Activated naive CD8-positive, alpha-beta T cell (primary cell): ENCODE data around the gene ZDHHC8.

ENCODE experiments used
- H3K27ac Mint-ChIP-seq: one replicate; pipeline ENCODE4 v1.8.0; 2021; ENCODE audit warnings: mixed read lengths
- H3K27me3 Mint-ChIP-seq: one replicate; pipeline ENCODE4 v1.8.0; 2021; ENCODE audit warnings: mixed read lengths
- H3K36me3 Mint-ChIP-seq: one replicate; pipeline ENCODE4 v1.8.0; 2021; ENCODE audit warnings: mixed read lengths
- H3K4me1 Mint-ChIP-seq: one replicate; pipeline ENCODE4 v1.8.0; 2021; ENCODE audit warnings: low read depth, mixed read lengths
- H3K4me3 Mint-ChIP-seq: one replicate; pipeline ENCODE4 v1.8.0; 2021; ENCODE audit warnings: mild to moderate bottlenecking, mixed read lengths
- H3K9me3 Mint-ChIP-seq: one replicate; pipeline ENCODE4 v1.8.0; 2021; ENCODE audit warnings: low read depth, mixed read lengths

ZDHHC8 gene

GRCh38 chr22:20107951-20108756 is 23.4 kb upstream of the ZDHHC8 start:
- Mint-ChIP-seq H3K36me3 (no peaks in the 10 kb centered on the region), H3K27me3 (no peaks in the 10 kb centered on the region), H3K9me3 (no peaks in the 10 kb centered on the region), H3K4me3 (no peak overlapping the region), H3K27ac (peak overlapping the region; percentile 28), H3K4me1 (peaks cover 14% of the 10 kb centered on the region)

DNA sequence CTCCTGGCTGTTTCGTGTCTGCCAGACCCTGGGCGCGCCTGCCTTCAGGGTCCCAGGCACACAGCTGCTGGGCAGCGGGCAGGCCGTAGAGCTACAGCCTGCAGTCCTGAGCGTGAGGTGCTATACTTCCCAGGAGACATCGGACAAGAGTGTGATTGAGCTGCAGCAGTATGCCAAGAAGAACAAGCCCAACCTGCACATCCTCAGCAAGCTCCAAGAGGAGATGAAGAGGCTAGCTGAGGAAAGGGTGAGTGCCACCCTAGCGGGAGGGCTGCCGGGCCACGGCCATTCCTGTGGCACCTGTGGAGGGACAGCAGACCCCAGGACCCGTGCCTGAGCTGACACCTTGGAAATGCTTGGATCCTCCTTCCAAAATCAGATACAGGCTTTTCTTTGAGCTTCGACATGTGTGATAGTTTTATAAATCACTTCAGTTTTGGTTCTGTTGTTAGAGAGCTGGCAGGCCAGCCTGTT is 22.8 kb upstream of the ZDHHC8 start:
- peaks cover 14% of the 10 kb centered on the region for H3K4me1 Mint-ChIP-seq
- no peaks in the 10 kb centered on the region for H3K36me3 Mint-ChIP-seq
- H3K27ac Mint-ChIP-seq, result no peak overlapping the region
- H3K4me3 Mint-ChIP-seq, result no peak overlapping the region
- no peaks in the 10 kb centered on the region for H3K27me3 Mint-ChIP-seq
- no peaks in the 10 kb centered on the region for H3K9me3 Mint-ChIP-seq

DNA sequence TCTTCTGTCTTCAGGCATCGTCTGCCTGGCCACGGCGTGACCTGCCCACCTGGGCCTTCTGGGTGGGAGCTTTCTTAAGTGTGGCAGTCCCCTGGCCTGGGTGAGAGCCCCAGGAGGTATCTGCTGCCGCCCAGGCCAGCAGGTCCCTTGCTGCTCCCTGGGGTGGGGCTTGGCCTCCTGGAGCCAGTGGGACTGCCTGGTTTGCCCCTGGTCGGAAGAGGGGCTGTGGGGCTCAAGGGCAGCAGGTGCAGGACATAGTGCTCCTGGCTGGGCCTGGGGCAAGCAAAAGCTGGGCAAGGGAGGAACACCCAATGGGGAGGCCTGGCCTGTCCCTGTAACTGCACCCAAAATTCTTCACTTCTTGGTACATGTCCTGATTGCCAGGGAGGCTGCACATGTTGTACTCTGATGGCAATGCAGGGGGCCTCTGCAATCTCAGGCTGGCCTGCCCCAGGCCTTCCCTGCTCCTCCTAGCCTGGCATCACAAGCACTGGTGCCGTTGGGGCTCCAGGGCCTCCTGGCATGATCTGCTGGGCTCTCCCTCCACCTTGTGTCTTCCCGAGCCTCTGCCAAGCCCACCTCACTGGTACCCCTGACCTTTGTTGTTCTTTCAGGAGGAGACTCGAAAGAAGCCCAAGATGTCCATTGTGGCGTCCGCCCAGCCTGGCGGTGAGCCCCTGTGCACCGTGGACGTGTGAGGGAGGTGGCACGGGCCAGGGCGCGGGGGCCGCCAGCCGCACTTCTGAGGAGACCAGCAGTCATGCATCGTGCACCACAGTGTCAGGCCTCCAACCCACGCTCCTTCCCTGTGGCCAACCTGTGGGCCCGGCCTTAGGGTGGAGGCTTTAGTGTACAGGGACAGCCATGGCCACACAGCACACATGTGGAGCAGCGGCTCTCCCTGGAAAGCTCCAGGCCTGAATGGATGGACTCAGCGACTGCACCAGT is 21.9 kb upstream of the ZDHHC8 start:
- Mint-ChIP-seq H3K9me3 (no peaks in the 10 kb centered on the region), H3K4me3 (no peak overlapping the region), H3K36me3 (no peaks in the 10 kb centered on the region), H3K4me1 (peaks cover 16% of the 10 kb centered on the region), H3K27me3 (no peaks in the 10 kb centered on the region), H3K27ac (peak overlapping the region; percentile 83)

DNA sequence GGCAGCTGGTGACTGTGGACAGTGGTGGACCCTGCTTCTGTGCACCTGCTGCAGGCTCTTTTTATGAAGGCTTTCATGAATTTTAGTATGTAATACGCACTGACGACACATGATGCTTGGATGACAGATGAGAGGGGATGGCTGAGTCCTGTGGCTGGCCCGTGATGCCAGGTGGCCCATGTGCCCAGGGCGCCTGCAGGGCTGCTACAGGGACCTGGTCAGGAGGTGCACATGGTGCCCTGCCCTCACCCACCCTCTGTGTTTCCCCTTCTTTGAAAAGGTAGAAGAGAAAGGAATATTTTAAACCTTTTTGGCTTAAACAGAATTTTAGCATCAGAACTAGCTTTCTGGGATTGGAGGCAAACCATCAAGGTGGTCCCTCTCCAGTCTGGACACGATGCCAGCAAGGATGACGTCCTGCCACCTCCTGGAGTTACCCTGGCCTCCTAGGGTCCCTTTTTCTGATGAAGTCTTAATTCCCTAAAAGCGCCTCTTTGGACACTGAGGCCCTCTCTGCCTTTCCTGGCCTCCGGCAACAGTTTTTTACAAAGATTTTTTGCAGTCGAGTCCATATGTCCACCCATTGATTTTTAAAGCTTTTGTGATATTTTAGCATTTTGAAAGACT is 21.1 kb upstream of the ZDHHC8 start:
- Mint-ChIP-seq H3K27ac (peak overlapping the region; percentile 83), H3K9me3 (no peaks in the 10 kb centered on the region), H3K36me3 (peaks cover 3% of the 10 kb centered on the region), H3K27me3 (no peaks in the 10 kb centered on the region), H3K4me1 (peaks cover 20% of the 10 kb centered on the region), H3K4me3 (no peak overlapping the region)

GRCh38 chr22:20111045-20111688 is 20.4 kb upstream of the ZDHHC8 start:
- H3K27me3 Mint-ChIP-seq, result no peaks in the 10 kb centered on the region
- H3K9me3 Mint-ChIP-seq, result no peaks in the 10 kb centered on the region
- H3K27ac Mint-ChIP-seq, result peak overlapping the region; percentile 83
- peaks cover 3% of the 10 kb centered on the region for H3K36me3 Mint-ChIP-seq
- peak overlapping the region; percentile 33 for H3K4me3 Mint-ChIP-seq
- H3K4me1 Mint-ChIP-seq, result peaks cover 21% of the 10 kb centered on the region

GRCh38 chr22:20111689-20112622 is 19.6 kb upstream of the ZDHHC8 start:
- peaks cover 3% of the 10 kb centered on the region for H3K36me3 Mint-ChIP-seq
- H3K4me3 Mint-ChIP-seq, result peak overlapping the region; percentile 62
- peak overlapping the region; percentile 92 for H3K27ac Mint-ChIP-seq
- no peaks in the 10 kb centered on the region for H3K9me3 Mint-ChIP-seq
- H3K4me1 Mint-ChIP-seq, result peaks cover 24% of the 10 kb centered on the region
- no peaks in the 10 kb centered on the region for H3K27me3 Mint-ChIP-seq

DNA sequence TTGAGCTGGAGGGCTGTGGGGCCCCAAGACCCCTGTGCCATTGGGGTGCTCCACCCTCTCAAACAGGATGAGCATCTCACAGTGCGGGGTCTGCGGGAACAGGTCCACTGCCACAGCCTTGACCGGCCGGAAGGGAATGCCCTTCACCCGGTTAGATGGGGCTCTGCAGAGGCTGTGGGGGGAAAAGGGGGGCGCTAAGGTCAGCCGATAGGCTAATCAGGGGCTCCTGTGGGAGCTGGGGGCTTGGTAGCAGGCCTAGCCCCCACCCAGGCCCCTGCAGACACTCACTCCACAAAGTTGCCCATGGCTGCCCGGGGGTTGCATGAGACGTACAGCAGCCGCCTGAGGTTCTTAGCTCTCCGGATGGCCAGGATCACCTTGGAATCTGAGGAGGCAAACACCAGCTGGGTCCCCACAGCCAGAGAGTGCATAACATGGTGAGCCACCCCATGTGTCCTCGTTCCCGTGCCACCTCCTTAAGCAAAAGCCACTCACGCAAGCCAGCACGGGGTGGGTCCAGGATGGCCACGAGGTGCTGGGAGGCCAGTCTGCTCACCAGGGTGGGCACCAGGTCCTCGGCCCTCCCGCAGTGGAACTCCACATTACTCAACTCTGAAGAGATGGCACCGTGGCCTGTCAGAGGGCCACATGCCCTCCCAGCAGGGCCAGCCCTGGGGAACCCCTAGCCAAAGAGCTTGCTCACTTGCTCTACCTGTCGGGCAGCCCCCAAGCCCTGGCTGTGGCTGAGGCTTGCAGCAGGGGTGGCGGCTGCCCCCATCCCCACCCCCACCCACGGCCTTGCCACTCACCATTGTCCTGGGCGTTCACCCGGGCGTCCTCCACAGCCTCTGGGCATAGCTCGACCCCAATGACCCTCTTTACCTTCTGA is 18.7 kb upstream of the ZDHHC8 start:
- no peaks in the 10 kb centered on the region for H3K9me3 Mint-ChIP-seq
- no peak overlapping the region for H3K4me3 Mint-ChIP-seq
- peaks cover 24% of the 10 kb centered on the region for H3K4me1 Mint-ChIP-seq
- peak overlapping the region; percentile 34 for H3K27ac Mint-ChIP-seq
- peaks cover 3% of the 10 kb centered on the region for H3K36me3 Mint-ChIP-seq
- H3K27me3 Mint-ChIP-seq, result no peaks in the 10 kb centered on the region

GRCh38 chr22:20113551-20114310 is 17.9 kb upstream of the ZDHHC8 start:
- H3K9me3 Mint-ChIP-seq, result no peaks in the 10 kb centered on the region
- peaks cover 30% of the 10 kb centered on the region for H3K4me1 Mint-ChIP-seq
- no peaks in the 10 kb centered on the region for H3K27me3 Mint-ChIP-seq
- H3K36me3 Mint-ChIP-seq, result peaks cover 3% of the 10 kb centered on the region
- peak overlapping the region; percentile 61 for H3K27ac Mint-ChIP-seq
- H3K4me3 Mint-ChIP-seq, result no peak overlapping the region

- Mint-ChIP-seq H3K27ac (peak overlapping the region; percentile 87), H3K4me1 (peaks cover 38% of the 10 kb centered on the region), H3K4me3 (peak overlapping the region; percentile 90), H3K36me3 (peaks cover 3% of the 10 kb centered on the region), H3K27me3 (no peaks in the 10 kb centered on the region), H3K9me3 (no peaks in the 10 kb centered on the region)
Observed at GRCh38 chr22:20114506-20115475, 16.8 kb upstream of the ZDHHC8 start.

DNA sequence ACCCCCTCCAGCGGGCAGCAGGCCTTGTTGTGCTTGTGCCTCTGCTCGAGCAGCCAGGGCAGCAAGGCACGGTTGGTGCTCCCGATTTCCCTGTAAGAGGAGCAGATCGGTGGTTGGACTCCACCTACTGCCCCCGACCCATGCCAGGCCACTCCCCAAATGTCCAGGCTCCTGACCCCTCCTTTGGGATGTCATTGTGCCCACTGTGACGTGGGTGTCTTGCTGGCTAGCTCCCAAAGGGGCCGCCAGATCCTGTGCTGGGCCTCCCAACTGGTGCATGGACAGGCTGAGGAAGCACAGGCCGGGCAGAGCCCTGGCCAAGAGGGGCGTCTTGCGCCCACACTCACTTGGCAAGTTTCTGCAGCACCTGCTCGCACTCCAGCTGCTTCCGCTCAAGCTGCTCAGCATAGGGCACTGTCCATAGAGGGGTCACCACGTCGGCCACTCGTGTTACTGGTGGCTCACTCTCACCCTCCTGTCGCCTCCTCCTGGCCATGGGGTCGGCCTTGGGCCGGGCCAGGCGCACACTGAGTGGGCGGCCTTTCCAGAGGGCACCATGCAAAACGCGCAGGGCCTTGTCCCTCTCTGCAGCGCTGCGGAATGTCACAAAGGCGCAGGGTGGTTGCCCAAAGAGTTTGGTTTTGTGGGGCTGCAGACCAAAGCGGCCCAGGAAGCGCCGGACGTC is 15.8 kb upstream of the ZDHHC8 start, which contains the start of gene RANBP1:
TSS of gene RANBP1 (plus strand) at position 414 of the 685 bp plus-strand sequence. CDS start at position 495, 81 bp downstream.
- Mint-ChIP-seq H3K27me3 (no peaks in the 10 kb centered on the region), H3K9me3 (no peaks in the 10 kb centered on the region), H3K4me1 (peaks cover 43% of the 10 kb centered on the region), H3K4me3 (peak within 1 kb of the TSS; percentile 90), H3K27ac (peak within 1 kb of the TSS; percentile 87), H3K36me3 (peaks cover 3% of the 10 kb centered on the region)

DNA sequence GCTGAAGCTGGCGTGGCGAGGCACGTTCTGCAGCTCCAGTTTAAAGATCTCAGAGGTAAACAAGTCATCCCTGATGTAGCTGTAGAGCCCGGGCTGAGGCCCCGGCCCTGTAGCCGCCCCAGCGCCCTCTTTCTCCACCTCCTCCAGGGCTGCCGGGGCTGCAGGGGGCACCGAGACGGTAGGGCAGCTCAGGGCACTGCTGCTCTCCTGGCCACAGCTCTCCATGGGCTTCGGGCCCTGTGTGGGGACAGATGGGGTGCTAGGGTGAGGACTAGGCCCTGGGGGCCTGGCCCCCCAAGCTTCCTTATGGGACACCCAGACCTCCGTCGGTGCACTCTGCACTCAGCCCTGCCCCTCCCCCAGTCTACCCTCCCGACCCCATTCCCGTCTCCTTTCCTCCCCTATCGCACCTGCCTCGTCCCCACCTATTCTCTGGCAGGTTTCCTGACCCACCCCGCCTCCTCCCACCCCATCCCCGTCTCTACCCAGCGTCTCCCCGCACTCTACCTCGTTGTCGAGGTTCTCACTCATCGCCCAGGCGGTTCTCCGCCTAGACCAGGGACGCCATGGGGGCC is 15.1 kb upstream of the ZDHHC8 start:
- Mint-ChIP-seq H3K4me1 (peaks cover 39% of the 10 kb centered on the region), H3K4me3 (peak overlapping the region; percentile 90)

More for the DNA sequence above, 15.1 kb upstream of the ZDHHC8 start:
- H3K27me3 Mint-ChIP-seq, result no peaks in the 10 kb centered on the region
- H3K27ac Mint-ChIP-seq, result peak overlapping the region; percentile 87
- H3K9me3 Mint-ChIP-seq, result no peaks in the 10 kb centered on the region
- H3K36me3 Mint-ChIP-seq, result peaks cover 3% of the 10 kb centered on the region
